Measurements from ENCODE around the gene MTCP1.

MTCP1 gene

GRCh38 chrX:155026727-155027508 is 44.0 kb downstream of the MTCP1 start, which contains the start of gene FUNDC2:
FUNDC2 (plus strand) TSS chrX:155026844; CDS start chrX:155026939, 95 bp downstream.
- TF ChIP-seq POLR2AphosphoS5 (IDR thresholded peaks at IDR 0.05; ENCODE audit: low read depth) = peak; percentile 64
- TF ChIP-seq REST (IDR thresholded peaks at IDR 0.05; ENCODE audit: insufficient replicate concordance, low read depth) = no peak
- no peak for TF ChIP-seq CTCF (IDR thresholded peaks at IDR 0.05; ENCODE audit: insufficient read depth, low read length)
- 0 out of 2 replicates have a peak, but pooled peaks have one; percentile 3 for TF ChIP-seq GABPA (IDR thresholded peaks at IDR 0.05; ENCODE audit: low read depth)
- no peak for TF ChIP-seq SPI1 (IDR thresholded peaks at IDR 0.05; ENCODE audit: borderline replicate concordance, low read depth)
- peak within 1 kb of the TSS; percentile 60 for H3K4me3 ChIP-seq (replicated peaks; ENCODE audit: insufficient read depth, low read length)
- DNase-seq (ENCODE audit: low read depth in 1 of 2, low spot score in 1 of 2) = peak; percentile 88 to 95
- H3K27ac ChIP-seq (replicated peaks) = peak within 1 kb of the TSS; percentile 94
- no peaks in the 10 kb centered on the region for H3K27me3 ChIP-seq (ENCODE audit: insufficient read depth, poor library complexity, severe bottlenecking)

GRCh38 chrX:155026420-155026726 is 44.6 kb downstream of the MTCP1 start:
- peak overlapping the region; percentile 94 for H3K27ac ChIP-seq (replicated peaks)
- peak overlapping the region; percentile 32 for H3K4me3 ChIP-seq (replicated peaks; ENCODE audit: insufficient read depth, low read length)
- TF ChIP-seq SPI1 (IDR thresholded peaks at IDR 0.05; ENCODE audit: borderline replicate concordance, low read depth) = no peak
- no peak for TF ChIP-seq CTCF (IDR thresholded peaks at IDR 0.05; ENCODE audit: insufficient read depth, low read length)
- TF ChIP-seq GABPA (IDR thresholded peaks at IDR 0.05; ENCODE audit: low read depth) = no peak
- no peak for DNase-seq (ENCODE audit: low read depth in 1 of 2, low spot score in 1 of 2)
- H3K27me3 ChIP-seq (ENCODE audit: insufficient read depth, poor library complexity, severe bottlenecking) = no peaks in the 10 kb centered on the region

- TF ChIP-seq POLR2AphosphoS5 (IDR thresholded peaks at IDR 0.05; ENCODE audit: low read depth) (no peak), CTCF (IDR thresholded peaks at IDR 0.05; ENCODE audit: insufficient read depth, low read length) (no peak), SPI1 (IDR thresholded peaks at IDR 0.05; ENCODE audit: borderline replicate concordance, low read depth) (peak; percentile 77), GABPA (IDR thresholded peaks at IDR 0.05; ENCODE audit: low read depth) (no peak)
- H3K27ac ChIP-seq (replicated peaks) = no peak overlapping the region
- H3K27me3 ChIP-seq (ENCODE audit: insufficient read depth, poor library complexity, severe bottlenecking) = no peaks in the 10 kb centered on the region
- no peak for DNase-seq (ENCODE audit: low read depth in 1 of 2, low spot score in 1 of 2)
- H3K4me3 ChIP-seq (replicated peaks; ENCODE audit: insufficient read depth, low read length) = no peak overlapping the region
Observed at GRCh38 chrX:155023907-155024833, 46.8 kb downstream of the MTCP1 start.

GRCh38 chrX:155022585-155022984 is 48.4 kb downstream of the MTCP1 start, which contains the start of gene F8:
F8 (minus strand) TSS chrX:155022723; CDS start chrX:155022552, 171 bp downstream.
- no peak for DNase-seq (ENCODE audit: low read depth in 1 of 2, low spot score in 1 of 2)
- no peak within 1 kb of the TSS for H3K27ac ChIP-seq (replicated peaks)
- H3K4me3 ChIP-seq (replicated peaks; ENCODE audit: insufficient read depth, low read length) = no peak within 1 kb of the TSS
- TF ChIP-seq POLR2AphosphoS5 (IDR thresholded peaks at IDR 0.05; ENCODE audit: low read depth) (no peak), GABPA (IDR thresholded peaks at IDR 0.05; ENCODE audit: low read depth) (no peak), REST (IDR thresholded peaks at IDR 0.05; ENCODE audit: insufficient replicate concordance, low read depth) (no peak), CTCF (IDR thresholded peaks at IDR 0.05; ENCODE audit: insufficient read depth, low read length) (no peak), SPI1 (IDR thresholded peaks at IDR 0.05; ENCODE audit: borderline replicate concordance, low read depth) (no peak)
- H3K27me3 ChIP-seq (ENCODE audit: insufficient read depth, poor library complexity, severe bottlenecking) = no peaks in the 10 kb centered on the region

Data from HL-60 (cell line).